Cerebellar nuclear complex (tissue), 1 donor: ENCODE results near the gene NDC80.
"Not testable (repeated sequence)": the region's sequence is repeated elsewhere in the genome, so short reads cannot be mapped to it uniquely, and the experiment has no call there.

Experiments
- DNase-seq, 2 experiments: peaks; one replicate each; lab custom pipeline; 2025; lab: John Stamatoyannopoulos, UW

Gene NDC80

GRCh38 chr18:2625217-2625616, 53.9 kb downstream of the NDC80 start:
- DNase-seq, result no peak

GRCh38 chr18:2627821-2628276, 56.5 kb downstream of the NDC80 start:
- DNase-seq, result no peak

DNA sequence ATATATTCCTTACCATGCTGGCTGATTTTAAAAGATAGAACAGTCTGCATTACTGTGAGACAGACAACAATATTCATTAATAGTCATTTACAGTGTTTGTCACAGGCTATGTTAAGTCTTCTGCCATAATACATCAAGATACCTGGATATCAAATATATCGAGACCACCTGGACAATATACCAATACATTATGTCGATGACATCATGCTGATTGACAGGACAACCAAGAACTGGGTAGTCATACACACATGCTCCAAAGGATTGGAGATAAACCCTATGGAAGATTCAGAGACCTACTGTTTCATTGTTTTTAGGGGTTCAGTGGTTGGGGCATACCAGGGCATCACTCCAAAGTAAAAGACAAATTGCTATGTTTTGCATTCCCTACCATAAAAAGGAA, 57.6 kb downstream of the NDC80 start:
- DNase-seq, result no peak

DNA sequence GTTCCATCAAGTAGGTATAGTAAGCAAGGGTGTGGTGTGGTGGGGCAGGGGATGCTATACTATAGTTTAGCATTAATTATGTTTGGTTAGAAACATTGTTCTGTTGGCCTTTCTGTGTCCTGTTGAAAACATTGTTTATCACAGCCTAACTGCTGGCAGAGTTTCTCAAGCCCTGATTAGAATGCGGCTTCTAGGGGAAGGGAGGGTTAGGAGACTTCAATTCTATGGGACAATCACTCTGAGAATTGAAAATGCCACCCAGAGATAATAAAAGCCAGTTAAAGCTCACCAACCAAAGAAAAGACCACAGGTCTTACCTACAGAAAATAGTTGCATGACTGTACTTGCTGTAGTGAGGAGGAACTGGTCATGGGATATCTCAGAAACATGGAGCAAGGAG, 64.2 kb downstream of the NDC80 start:
- no peak for DNase-seq

- no peak for DNase-seq
Observed at GRCh38 chr18:2636126-2636631, 64.8 kb downstream of the NDC80 start.

DNA sequence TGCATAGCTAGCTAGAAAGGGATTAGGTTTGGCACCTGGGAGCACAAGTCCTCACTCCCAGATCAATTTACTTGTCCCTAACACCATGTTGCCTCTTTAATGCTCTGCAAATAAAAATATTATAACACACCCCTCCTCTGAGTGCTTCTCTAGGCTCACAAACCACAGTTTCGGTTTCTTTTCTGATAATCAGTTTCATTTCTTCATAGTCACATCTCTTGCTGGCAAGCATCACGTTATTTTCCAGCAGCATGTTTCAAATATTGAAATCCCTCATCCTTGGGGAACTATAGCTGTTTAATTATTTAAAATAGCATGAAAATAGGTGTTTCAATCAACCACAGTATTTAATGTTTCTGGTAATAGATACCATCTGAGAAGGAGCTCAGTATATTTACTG, 70.3 kb downstream of the NDC80 start:
- no peak for DNase-seq

- DNase-seq, result no peak
Observed at GRCh38 chr18:2642771-2643170, 71.4 kb downstream of the NDC80 start.

- no peak for DNase-seq
Observed at GRCh38 chr18:2644535-2644934, 73.2 kb downstream of the NDC80 start.

- no peak for DNase-seq
Observed at GRCh38 chr18:2651981-2652380, 80.6 kb downstream of the NDC80 start.

DNA sequence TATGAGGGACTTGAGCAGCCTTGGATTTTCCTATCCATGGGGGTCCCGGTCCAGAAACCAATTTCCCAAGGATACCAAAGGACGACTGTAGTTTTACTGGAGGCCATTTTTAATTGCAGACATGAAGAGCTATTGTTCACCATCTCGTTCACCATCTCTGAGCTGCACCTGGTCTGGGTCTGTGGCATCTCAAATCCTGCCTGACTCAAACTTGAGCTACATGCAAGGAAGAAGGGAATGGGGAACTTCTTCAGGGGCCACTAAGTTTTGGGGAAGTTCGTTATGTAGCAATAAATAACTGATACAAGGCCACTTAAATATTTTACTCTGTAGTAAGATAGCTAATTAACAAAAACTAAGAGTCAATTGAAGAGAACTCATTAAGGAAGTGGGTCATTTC, 82.1 kb downstream of the NDC80 start:
- no peak for DNase-seq

GRCh38 chr18:2654169-2654927, 83.0 kb downstream of the NDC80 start:
- DNase-seq, result no peak

GRCh38 chr18:2654928-2655177, 83.5 kb downstream of the NDC80 start:
- no peak for DNase-seq

DNA sequence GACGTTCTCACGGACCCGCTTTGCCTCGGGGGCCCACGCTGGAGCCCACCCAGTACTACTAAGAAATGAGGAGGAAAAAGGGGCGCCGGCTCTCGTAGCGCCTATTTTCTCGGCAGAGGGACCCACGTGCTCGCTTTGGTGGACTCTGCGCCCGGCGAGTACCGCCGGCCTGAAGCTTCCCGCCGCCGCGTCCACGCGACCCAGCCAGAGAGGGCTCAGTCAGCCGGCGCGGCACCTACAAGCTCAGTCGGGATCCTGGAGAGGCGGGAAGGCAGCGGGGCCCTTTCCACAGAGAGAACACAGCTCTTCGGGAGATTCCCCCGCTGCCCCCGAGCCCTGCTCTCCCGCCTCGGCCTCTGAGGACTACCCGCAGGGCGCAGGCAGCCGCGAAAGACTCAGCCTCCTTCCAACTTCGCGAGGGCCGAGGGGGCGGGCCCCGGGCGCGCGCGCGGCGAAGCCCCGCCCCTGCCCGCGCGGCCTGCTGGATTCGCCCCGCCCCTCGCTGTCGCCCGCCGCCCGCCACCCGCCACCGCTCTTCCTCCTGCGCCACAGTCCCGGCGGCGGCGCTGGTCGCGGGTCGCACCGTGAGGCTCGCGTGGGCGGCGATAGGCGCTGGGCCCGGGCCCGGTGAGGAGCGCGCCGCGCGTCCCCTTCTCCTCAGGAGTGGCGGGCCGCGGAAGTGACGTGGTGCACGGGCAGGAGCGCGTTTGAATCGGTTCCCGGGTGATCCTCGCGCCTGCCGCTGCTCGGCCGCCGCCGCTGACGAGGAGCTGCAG, 84.0 kb downstream of the NDC80 start, which contains the start of gene SMCHD1:
SMCHD1 (plus strand) TSS at position 549 of the 776 bp plus-strand sequence. CDS start 350 bp downstream, outside the sequence.
- DNase-seq, result peak; percentile 42 to 49

- no peak for DNase-seq
Observed at GRCh38 chr18:2655954-2656236, 84.5 kb downstream of the NDC80 start.

GRCh38 chr18:2656237-2656980, 85.1 kb downstream of the NDC80 start:
- DNase-seq, result no peak

- DNase-seq, result no peak
Observed at GRCh38 chr18:2656981-2657512, 85.7 kb downstream of the NDC80 start.

DNA sequence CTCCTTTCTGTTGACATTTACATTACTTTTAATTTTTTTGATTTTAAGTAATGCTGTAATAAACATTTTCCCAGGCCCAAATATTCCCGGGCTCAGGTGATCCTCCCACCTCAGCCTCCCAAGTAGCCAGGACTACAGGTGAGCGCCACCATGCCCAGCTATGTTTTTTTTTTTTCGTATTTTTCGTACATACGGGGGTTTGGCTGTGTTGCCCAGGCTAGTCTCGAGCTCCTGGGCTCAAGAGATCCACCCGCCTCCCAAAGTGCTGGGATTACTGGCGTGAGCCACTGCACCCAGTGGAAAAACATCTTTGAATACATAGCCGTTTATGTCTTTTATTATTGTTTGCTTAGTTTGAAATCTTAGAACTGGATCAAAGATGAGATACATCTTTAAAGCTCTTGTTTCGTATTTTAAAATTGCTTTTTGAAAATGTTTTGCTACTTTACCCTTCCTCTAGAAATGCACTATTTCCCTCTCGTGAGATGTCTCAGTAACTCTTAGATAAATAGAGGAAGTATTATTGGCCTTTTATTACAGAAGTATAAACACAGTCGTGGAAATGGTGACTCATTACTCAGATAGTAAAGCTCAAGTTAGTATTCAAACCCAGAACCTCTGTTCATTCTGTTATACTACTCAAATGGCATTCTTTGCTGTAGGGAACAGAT, 86.6 kb downstream of the NDC80 start:
- no peak for DNase-seq

- DNase-seq, result not testable (repeated sequence)
Observed at GRCh38 chr18:2660849-2661248, 89.5 kb downstream of the NDC80 start.

DNA sequence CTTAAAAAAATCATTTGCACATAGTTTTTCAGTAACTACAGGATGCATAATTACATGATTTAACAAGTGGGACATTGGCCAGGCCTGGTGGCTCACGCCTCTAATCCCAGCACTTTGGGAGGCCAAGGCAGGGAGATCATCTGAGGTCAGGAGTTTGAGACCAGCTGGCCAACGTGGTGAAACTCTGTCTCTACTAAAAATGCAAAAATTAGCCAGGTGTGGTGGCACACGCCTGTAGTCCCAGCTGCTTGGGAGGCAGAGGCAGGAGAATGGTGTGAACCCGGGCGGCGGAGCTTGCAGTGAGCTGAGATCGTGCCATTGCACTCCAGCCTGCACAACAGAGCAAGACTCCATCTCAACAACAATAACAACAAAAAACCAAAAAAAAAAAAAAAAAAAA, 90.9 kb downstream of the NDC80 start:
- DNase-seq, result not testable (repeated sequence)

DNA sequence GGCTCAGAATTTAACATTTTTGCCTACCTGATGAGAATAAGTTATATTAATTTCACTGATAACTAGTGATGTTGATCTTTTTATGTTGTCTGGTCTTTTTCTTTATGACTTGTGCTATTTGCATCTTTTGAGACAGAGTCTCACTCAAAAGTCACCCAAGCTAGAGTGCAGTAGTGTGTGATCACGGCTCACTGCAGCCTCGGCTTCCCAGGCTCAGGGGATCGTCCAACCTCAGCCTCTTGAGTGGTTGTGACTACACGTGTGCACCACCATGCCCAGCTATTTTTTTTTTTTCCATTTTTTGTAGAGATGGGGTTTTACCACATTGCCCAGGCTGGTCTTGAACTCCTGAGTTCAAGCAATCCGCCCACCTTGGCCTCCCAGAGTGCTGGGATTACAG, 91.6 kb downstream of the NDC80 start:
- DNase-seq, result no peak
